IMR-90 (cell line): ENCODE data around the gene ZNF358. TPM values are rescaled to one million over a fixed set of nuclear protein-coding genes. Genes with fewer than 3 reads are reported as not detected.

Source experiments
- ATAC-seq: fragments of 200-7000 bp; cut with Tn5 transposase; 2 replicates; pipeline ENCODE4 v1.9.1; 2020; ENCODE audit warnings: low read depth, mild to moderate bottlenecking, moderate library complexity
- BruUV-seq: library from RNA; stranded (reverse); fragments of 400-500 nt; replicated peaks from 2 replicates; lab custom pipeline; 2021; lab: Mats Ljungman, UMichigan
- CTCF ChIA-PET: fragments of 300-600 bp; formaldehyde crosslinking; extraction: SDS; loops from one replicate; lab custom pipeline; 2021; ENCODE audit warnings: antibody characterized with exemption; lab: Yijun Ruan, JAX
- POLR2A ChIA-PET: fragments of 300-600 bp; sonication (Branson Sonifier 250); formaldehyde crosslinking; loops from one replicate; lab custom pipeline; 2022; ENCODE audit warnings: antibody characterized with exemption; ENCODE audit not compliant: unreplicated experiment; lab: Charles Lee
- DNase-seq: peaks from one replicate; pipeline ENCODE4 v3.0.0; 2013
- H2AFZ ChIP-seq: replicated peaks from 2 replicates; pipeline ENCODE3; 2013; ENCODE audit warnings: low read length, mild to moderate bottlenecking; ENCODE audit not compliant: poor library complexity
- H2AK5ac ChIP-seq: 2 replicates; pipeline ENCODE4 v1.6.1; 2013; ENCODE audit warnings: low read depth, low read length, inconsistent platforms
- H2AK9ac ChIP-seq: replicated peaks from 2 replicates; pipeline ENCODE3; 2013; ENCODE audit warnings: mild to moderate bottlenecking, low read depth, low read length, moderate library complexity; ENCODE audit not compliant: poor library complexity
- H2BK120ac ChIP-seq: 2 replicates; pipeline ENCODE4 v1.6.1; 2013; ENCODE audit warnings: low read depth, low read length, inconsistent platforms
- H2BK15ac ChIP-seq: 3 replicates; pipeline ENCODE4 v1.6.1; 2013; ENCODE audit warnings: low read depth, low read length, inconsistent platforms
- H2BK20ac ChIP-seq: 2 replicates; pipeline ENCODE4 v1.6.1; 2013; ENCODE audit warnings: low read depth, mild to moderate bottlenecking, inconsistent platforms, low read length, moderate library complexity
- H2BK5ac ChIP-seq: 2 replicates; pipeline ENCODE4 v1.6.1; 2013; ENCODE audit warnings: mild to moderate bottlenecking, low read depth, low read length, inconsistent platforms; ENCODE audit not compliant: poor library complexity, severe bottlenecking
- H3K14ac ChIP-seq: replicated peaks from 2 replicates; pipeline ENCODE4 v1.6.1; 2013; ENCODE audit warnings: low read depth, low read length, inconsistent platforms
- H3K18ac ChIP-seq: 2 replicates; pipeline ENCODE4 v1.6.1; 2013; ENCODE audit warnings: low read depth, low read length, control low read depth
- H3K23ac ChIP-seq: 2 replicates; pipeline ENCODE4 v1.6.1; 2013; ENCODE audit warnings: low read depth, low read length, inconsistent platforms
- H3K27ac ChIP-seq: 2 replicates; pipeline ENCODE4 v1.5.1; 2013; ENCODE audit warnings: mild to moderate bottlenecking, control low read depth, low read length; ENCODE audit not compliant: insufficient read depth
- H3K27me3 ChIP-seq: 2 replicates; pipeline ENCODE4 v1.6.1; 2013; ENCODE audit warnings: low read length; ENCODE audit not compliant: control insufficient read depth, insufficient read depth
- H3K36me3 ChIP-seq: 2 replicates; pipeline ENCODE4 v1.6.1; 2013; ENCODE audit warnings: low read length, mixed read lengths; ENCODE audit not compliant: control insufficient read depth, insufficient read depth
- H3K4ac ChIP-seq: 2 replicates; pipeline ENCODE4 v1.6.1; 2013; ENCODE audit warnings: low read depth, low read length, inconsistent platforms
- H3K4me1 ChIP-seq: 2 replicates; pipeline ENCODE4 v1.6.1; 2013; ENCODE audit warnings: low read length, mixed read lengths; ENCODE audit not compliant: control insufficient read depth, insufficient read depth
- H3K4me2 ChIP-seq: 2 replicates; pipeline ENCODE4 v1.6.1; 2013; ENCODE audit warnings: low read depth, mild to moderate bottlenecking, control low read depth, low read length, moderate library complexity
- H3K4me3 ChIP-seq: 2 replicates; pipeline ENCODE4 v1.5.1; 2013; ENCODE audit warnings: low read depth, mild to moderate bottlenecking, control low read depth, low read length, moderate library complexity; ENCODE audit not compliant: insufficient read depth
- H3K56ac ChIP-seq: 2 replicates; pipeline ENCODE4 v1.6.1; 2013; ENCODE audit warnings: low read length, inconsistent platforms; ENCODE audit not compliant: insufficient read depth; ENCODE audit errors: extremely low read depth
- H3K79me1 ChIP-seq, 2 experiments: 2 replicates each; pipeline ENCODE4 v1.6.1; 2013; ENCODE audit warnings: low read length in 2 of 2, inconsistent platforms in 1 of 2, low read depth in 1 of 2
- H3K9ac ChIP-seq: 2 replicates; pipeline ENCODE4 v1.6.1; 2013; ENCODE audit warnings: low read depth, low read length, control low read depth
- H3K9me1 ChIP-seq: 2 replicates; pipeline ENCODE4 v1.6.1; 2013; ENCODE audit warnings: low read length, inconsistent platforms; ENCODE audit not compliant: insufficient read depth
- H3K9me3 ChIP-seq: 2 replicates; pipeline ENCODE4 v1.6.1; 2013; ENCODE audit warnings: low read length; ENCODE audit not compliant: control insufficient read depth, insufficient read depth
- H4K20me1 ChIP-seq: 2 replicates; pipeline ENCODE4 v1.6.1; 2013; ENCODE audit warnings: low read length, inconsistent platforms; ENCODE audit not compliant: insufficient read depth
- H4K5ac ChIP-seq: 2 replicates; pipeline ENCODE4 v1.6.1; 2013; ENCODE audit warnings: mild to moderate bottlenecking, low read depth, low read length, control low read depth
- H4K8ac ChIP-seq, 2 experiments: 2 replicates each; pipeline ENCODE4 v1.6.1; 2013; ENCODE audit warnings: low read depth in 2 of 2, low read length in 2 of 2, control low read depth in 1 of 2, inconsistent platforms in 1 of 2
- H4K91ac ChIP-seq: 2 replicates; pipeline ENCODE4 v1.6.1; 2013; ENCODE audit warnings: low read depth, low read length, inconsistent platforms; ENCODE audit not compliant: insufficient read depth
- BHLHE40 ChIP-seq: fragments of 150-350 bp; IDR thresholded peaks from 2 replicates; pipeline ENCODE4 v1.6.1; 2016; ENCODE audit warnings: mild to moderate bottlenecking, low read depth, low read length
- CEBPB ChIP-seq: IDR thresholded peaks from 2 replicates; pipeline ENCODE4 v1.6.1; 2012; ENCODE audit warnings: low read depth, low read length, improper control_type of control experiment
- CHD1 ChIP-seq: IDR thresholded peaks from 2 replicates; pipeline ENCODE4 v1.6.1; 2012; ENCODE audit warnings: low read depth, low read length, improper control_type of control experiment
- FOS ChIP-seq: fragments of 150-350 bp; IDR thresholded peaks from 2 replicates; pipeline ENCODE4 v1.6.1; 2016; ENCODE audit warnings: low read depth, low read length
- MAFK ChIP-seq: IDR thresholded peaks from 2 replicates; pipeline ENCODE4 v1.6.1; 2012; ENCODE audit warnings: low read depth, low read length, improper control_type of control experiment
- MAZ ChIP-seq: IDR thresholded peaks from 2 replicates; pipeline ENCODE4 v1.6.1; 2012; ENCODE audit warnings: low read depth, mild to moderate bottlenecking, low read length, improper control_type of control experiment, moderate library complexity, borderline replicate concordance
- MXI1 ChIP-seq: IDR thresholded peaks from 2 replicates; pipeline ENCODE4 v1.6.1; 2012; ENCODE audit warnings: low read depth, mild to moderate bottlenecking, low read length, moderate library complexity, borderline replicate concordance
- NFE2L2 ChIP-seq: fragments of 150-350 bp; IDR thresholded peaks from 2 replicates; pipeline ENCODE4 v1.6.1; 2016; ENCODE audit warnings: low read depth, mild to moderate bottlenecking, low read length
- POLR2A ChIP-seq: IDR thresholded peaks from 2 replicates; pipeline ENCODE4 v1.6.1; 2012; ENCODE audit warnings: mild to moderate bottlenecking, low read depth, low read length
- RAD21 ChIP-seq: IDR thresholded peaks from 2 replicates; pipeline ENCODE4 v1.6.1; 2012; ENCODE audit warnings: low read length, improper control_type of control experiment
- RCOR1 ChIP-seq: IDR thresholded peaks from 2 replicates; pipeline ENCODE4 v1.6.1; 2012; ENCODE audit warnings: mild to moderate bottlenecking, low read length, improper control_type of control experiment; ENCODE audit not compliant: insufficient replicate concordance
- RFX5 ChIP-seq: IDR thresholded peaks from 2 replicates; pipeline ENCODE4 v1.8.0; 2012; ENCODE audit warnings: low read depth, mild to moderate bottlenecking, low read length, moderate library complexity
- SMC3 ChIP-seq: fragments of 150-350 bp; IDR thresholded peaks from 2 replicates; pipeline ENCODE4 v1.6.1; 2016; ENCODE audit warnings: low read depth, mild to moderate bottlenecking, antibody characterized with exemption, low read length, moderate library complexity
- WGBS, 2 experiments: methylation state at CpG; one replicate each; pipeline versions ENCODE4 v1.1.5 to v1.1.7; 2013; ENCODE audit warnings: missing lambda C conversion rate in 2 of 2; ENCODE audit not compliant: insufficient read length in 1 of 2; ENCODE audit errors: extremely low coverage in 2 of 2; 5-methylcytosine and 5-hydroxymethylcytosine counted together
- dilution Hi-C: fragments of 300-500 bp; cut with HindIII; formaldehyde crosslinking; loops from one replicate; pipeline ENCODE4 v1.14.3; 2018; ENCODE audit warnings: low sequenced_read_pairs; ENCODE audit not compliant: unreplicated experiment
- in situ Hi-C: fragments of 300-500 bp; cut with MboI; formaldehyde crosslinking; loops from 3 replicates; pipeline ENCODE4 v1.14.3; 2019; ENCODE audit warnings: low sequenced_read_pairs, inconsistent platforms, mixed read lengths
- intact Hi-C: fragments of 100-400 bp; cut with micrococcal nuclease; formaldehyde crosslinking; loops from 2 replicates; pipeline ENCODE4 v1.10.0; 2022
- polyA plus RNA-seq, 3 experiments: library from polyadenylated mRNA; depleted of rRNA; stranded (reverse); fragments of >200 nt; gene quantifications; 2 replicates each; pipeline ENCODE4 v1.2.3, GENCODE V29; 2012; ENCODE audit warnings: low replicate concordance in 1 of 3
- total RNA-seq: library from RNA; depleted of rRNA; stranded (reverse); fragments of >200 nt; gene quantifications from 2 replicates; pipeline ENCODE4 v1.2.3, GENCODE V29; 2012
- TF ChIP-seq, protein P1 (sequence below): conservative IDR thresholded peaks from 2 replicates; pipeline ENCODE4 v1.5.1; 2012; ENCODE audit warnings: mild to moderate bottlenecking, low read depth, low read length, improper control_type of control experiment
- TF ChIP-seq, protein P2 (sequence below): fragments of 150-350 bp; IDR thresholded peaks from 2 replicates; pipeline ENCODE4 v1.6.1; 2016; ENCODE audit warnings: low read depth, mild to moderate bottlenecking, low read length, moderate library complexity, borderline replicate concordance

The ZNF358 gene
- total and polyA plus RNA-seq, 2 of the 4 experiments (the other 2 are of a cell fraction) = 5.4 to 30.7 TPM

DNA sequence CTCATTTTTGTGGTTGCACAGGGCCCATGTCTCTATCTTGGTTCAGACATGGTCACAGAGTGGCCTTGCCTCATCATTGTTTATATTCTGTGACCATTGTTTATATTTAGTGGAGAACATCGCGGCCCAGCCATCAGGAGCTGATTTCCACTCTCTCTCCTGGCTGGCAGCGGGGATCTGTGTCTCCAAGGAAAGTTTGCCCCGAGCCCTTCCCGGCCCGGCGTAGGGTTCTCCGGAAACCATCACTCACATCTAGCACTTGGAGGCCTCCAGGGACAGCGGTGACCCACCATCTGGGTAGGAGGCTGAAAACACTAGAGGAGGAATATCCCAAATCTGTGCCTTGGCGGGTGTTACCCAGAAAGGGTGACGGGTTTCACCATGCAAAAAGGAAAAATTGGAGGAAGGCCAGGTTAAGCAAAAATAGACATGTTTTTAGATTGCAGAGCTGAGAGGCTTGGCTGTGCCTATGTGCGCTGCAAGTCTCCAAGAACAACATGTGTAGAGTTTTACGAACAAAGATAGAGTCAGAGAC is 726 bp upstream of the ZNF358 start:
- peak overlapping the region; percentile 100 for H3K27ac ChIP-seq
- 14% methylated on average over 3 of the region's 13 CpGs; no CpG with 5 or more reads in 1 of the 2 experiments for WGBS, 2 experiments
- peak overlapping the region; percentile 92; the same call in 2 of the 3 replicates for H2BK15ac ChIP-seq
- peak overlapping the region; percentile 92 for H2AFZ ChIP-seq
- peak overlapping the region; percentile 97 for H3K23ac ChIP-seq
- peak overlapping the region; percentile 77 for H3K4ac ChIP-seq
- POLR2A ChIA-PET = interaction anchor here (0.6 kb wide), 1 partner anchor 25 kb away, joined by 4 read pairs; no protein-coding TSS in a partner anchor
- peaks cover 12 to 20% of the 10 kb centered on the region in 2 experiments for H3K79me1 ChIP-seq
- H4K20me1 ChIP-seq = no peaks in the 10 kb centered on the region
- peak; percentile 66 for DNase-seq
- peak overlapping the region; percentile 77 for H3K18ac ChIP-seq
- peak overlapping the region; percentile 96 for H4K91ac ChIP-seq
- in situ Hi-C loops (no loop called here), dilution Hi-C loops (no loop called here), intact Hi-C loops (loop anchor here (5.0 kb wide), 1 partner anchor 118 kb away; no protein-coding TSS in a partner anchor)
- H3K9me3 ChIP-seq = no peaks in the 10 kb centered on the region
- peak overlapping the region; percentile 77 for H3K4me3 ChIP-seq
- no TSS peak for BruUV-seq
- peaks cover 7% of the 10 kb centered on the region; the same call in 1 of the 2 replicates for H3K9me1 ChIP-seq
- peak overlapping the region; percentile 96 for H3K56ac ChIP-seq
- H3K4me2 ChIP-seq = peak overlapping the region; percentile 96
- H3K9ac ChIP-seq = peak overlapping the region; percentile 99
- H4K8ac ChIP-seq = peak overlapping the region; percentile 91 to 100
- peak overlapping the region; percentile 63 for H3K14ac ChIP-seq
- peak; percentile 43 for ATAC-seq
- H2BK120ac ChIP-seq = peak overlapping the region; percentile 47
- peak overlapping the region; percentile 22 for H2BK20ac ChIP-seq
- H3K4me1 ChIP-seq = peaks cover 15% of the 10 kb centered on the region
- H3K36me3 ChIP-seq = peaks cover 8% of the 10 kb centered on the region; the same call in 1 of the 2 replicates
- H2AK9ac ChIP-seq = peak overlapping the region; percentile 79
- CTCF ChIA-PET = interaction anchor here (0.7 to 0.9 kb wide), 2 partner anchors 18 to 154 kb away, joined by 3 read pairs; a partner anchor contains a TSS
- peak overlapping the region; percentile 79 for H2AK5ac ChIP-seq
- H3K27me3 ChIP-seq = no peaks in the 10 kb centered on the region; the same call in 1 of the 2 replicates
- peak overlapping the region; percentile 73 for H2BK5ac ChIP-seq
- peak overlapping the region; percentile 100 for H4K5ac ChIP-seq
- TF ChIP-seq CEBPB (peak; percentile 77), MAZ (no peak), BHLHE40 (peak; percentile 43), POLR2A (no peak; the same call in 1 of the 2 replicates), MXI1 (no peak), NFE2L2 (peak; percentile 64; the same call in 1 of the 2 replicates), RFX5 (no peak), CHD1 (no peak; the same call in 1 of the 2 replicates), RAD21 (no peak), SMC3 (no peak), RCOR1 (peak; percentile 34), MAFK (no peak), FOS (no peak)
- TF ChIP-seq, protein P1, sequence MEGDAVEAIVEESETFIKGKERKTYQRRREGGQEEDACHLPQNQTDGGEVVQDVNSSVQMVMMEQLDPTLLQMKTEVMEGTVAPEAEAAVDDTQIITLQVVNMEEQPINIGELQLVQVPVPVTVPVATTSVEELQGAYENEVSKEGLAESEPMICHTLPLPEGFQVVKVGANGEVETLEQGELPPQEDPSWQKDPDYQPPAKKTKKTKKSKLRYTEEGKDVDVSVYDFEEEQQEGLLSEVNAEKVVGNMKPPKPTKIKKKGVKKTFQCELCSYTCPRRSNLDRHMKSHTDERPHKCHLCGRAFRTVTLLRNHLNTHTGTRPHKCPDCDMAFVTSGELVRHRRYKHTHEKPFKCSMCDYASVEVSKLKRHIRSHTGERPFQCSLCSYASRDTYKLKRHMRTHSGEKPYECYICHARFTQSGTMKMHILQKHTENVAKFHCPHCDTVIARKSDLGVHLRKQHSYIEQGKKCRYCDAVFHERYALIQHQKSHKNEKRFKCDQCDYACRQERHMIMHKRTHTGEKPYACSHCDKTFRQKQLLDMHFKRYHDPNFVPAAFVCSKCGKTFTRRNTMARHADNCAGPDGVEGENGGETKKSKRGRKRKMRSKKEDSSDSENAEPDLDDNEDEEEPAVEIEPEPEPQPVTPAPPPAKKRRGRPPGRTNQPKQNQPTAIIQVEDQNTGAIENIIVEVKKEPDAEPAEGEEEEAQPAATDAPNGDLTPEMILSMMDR = no peak
- TF ChIP-seq, protein P2, sequence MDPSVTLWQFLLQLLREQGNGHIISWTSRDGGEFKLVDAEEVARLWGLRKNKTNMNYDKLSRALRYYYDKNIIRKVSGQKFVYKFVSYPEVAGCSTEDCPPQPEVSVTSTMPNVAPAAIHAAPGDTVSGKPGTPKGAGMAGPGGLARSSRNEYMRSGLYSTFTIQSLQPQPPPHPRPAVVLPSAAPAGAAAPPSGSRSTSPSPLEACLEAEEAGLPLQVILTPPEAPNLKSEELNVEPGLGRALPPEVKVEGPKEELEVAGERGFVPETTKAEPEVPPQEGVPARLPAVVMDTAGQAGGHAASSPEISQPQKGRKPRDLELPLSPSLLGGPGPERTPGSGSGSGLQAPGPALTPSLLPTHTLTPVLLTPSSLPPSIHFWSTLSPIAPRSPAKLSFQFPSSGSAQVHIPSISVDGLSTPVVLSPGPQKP = no peak
